Adrenal gland (tissue), 12 donors: ENCODE data around the gene DTX1. TPM values are rescaled to one million over a fixed set of nuclear protein-coding genes. Genes with fewer than 3 reads are reported as not detected.

ENCODE experiments used
- DNase-seq, 7 donors: peaks; one replicate each; pipeline ENCODE4 v3.0.0-alpha.2; 2019 to 2020
- H3K27ac ChIP-seq, 5 donors: fragments of 200-600 bp; sonication (generic) in 4 of 5; 1 replicate in 3 of 5; 2 replicates in 2 of 5; pipeline versions ENCODE4 v1.5.1 to v1.8.0; 2016 to 2020; ENCODE audit warnings: mild to moderate bottlenecking in 1 of 5
- H3K27me3 ChIP-seq: fragments of 200-600 bp; 2 replicates; pipeline ENCODE4 v1.8.0; 2021
- H3K36me3 ChIP-seq, 2 donors: fragments of 200-600 bp; replicated peaks in 1 of 2; 1 replicate in 1 of 2; 2 replicates in 1 of 2; pipeline versions ENCODE4 v1.5.1 to v1.8.0; 2018 to 2022
- H3K4me1 ChIP-seq, 2 donors: fragments of 200-600 bp; replicated peaks in 1 of 2; 1 replicate in 1 of 2; 2 replicates in 1 of 2; pipeline versions ENCODE4 v1.5.1 to v1.8.0; 2018 to 2021
- H3K4me3 ChIP-seq, 4 donors: fragments of 200-600 bp; sonication (generic) in 3 of 4; one replicate each; pipeline ENCODE4 v1.5.1; 2016 to 2018
- H3K9me3 ChIP-seq, 3 donors: fragments of 200-600 bp; sonication (generic) in 1 of 3; replicated peaks in 1 of 3; 1 replicate in 2 of 3; 2 replicates in 1 of 3; pipeline versions ENCODE4 v1.5.1 to v1.8.0; 2016 to 2021
- POLR2A ChIP-seq, 2 donors: fragments of 450-650 bp; IDR thresholded peaks; one replicate each; pipeline ENCODE4 v1.6.1; 2017; ENCODE audit warnings: antibody characterized with exemption in 2 of 2, mild to moderate bottlenecking in 2 of 2, moderate library complexity in 1 of 2
- WGBS, 4 donors: extraction: QIAGEN DNeasy Blood & Tissue Kit in 2 of 4; methylation state at CpG; one replicate each; pipeline versions ENCODE4 v1.1.5 to v1.1.7; 2013 to 2017; 5-methylcytosine and 5-hydroxymethylcytosine counted together
- intact Hi-C, 2 donors: fragments of 100-400 bp; cut with DNase I; formaldehyde crosslinking; loops; one replicate each; pipeline versions ENCODE4 v1.14.1 to v1.15.0; 2022 to 2023
- polyA plus RNA-seq, 3 donors: library from polyadenylated mRNA; stranded (reverse); fragments of 200-250 nt in 2 of 3; fragments of 350-450 nt in 1 of 3; fragmentation: Illumina TruSeq in 1 of 3; extraction: RNeasy Lipid Tissue Mini Kit (QIAGEN cat#74804) in 1 of 3; gene quantifications; one replicate each; pipeline ENCODE4 v1.2.3, GENCODE V29; 2013 to 2014
- total RNA-seq, 9 donors: library from RNA; depleted of rRNA in 4 of 9; stranded (reverse); fragments of >200 nt in 4 of 9; fragments of 120-200 nt in 1 of 9; fragmentation: NEBNext Ultra II Directional in 1 of 9; extraction: Animal tissue kit (Norgen Biotek cat#: 25700) in 1 of 9; gene quantifications; one replicate each; pipeline versions ENCODE4 v1.1.0 to v1.2.4, GENCODE V29; 2013 to 2023
- TF ChIP-seq, protein P1 (sequence below), 6 experiments: fragments of 450-650 bp in 4 of 6; fragments of 200-600 bp in 2 of 6; sonication (generic) in 1 of 6; IDR thresholded peaks; 1 replicate in 5 of 6; 2 replicates in 1 of 6; pipeline versions ENCODE4 v1.5.1 to v1.8.0; 2016 to 2021; ENCODE audit warnings: antibody characterized with exemption in 6 of 6, mild to moderate bottlenecking in 2 of 6, moderate library complexity in 1 of 6
- donor health status: healthy with polysubstance abuse.
- donor health status: Bipolar disorder and iron deficiency.
- donor health status: DM: yes; HTN: yes; CAD: no.
- donor health status: DM: no; HTN: no; CAD: no.
- donor health status: DM: no; HTN: no; CAD: no.
- donor health status: DM: yes; HTN: yes; CAD: no.

DTX1 gene
- total and polyA plus RNA-seq, 12 donors: 1.3 to 20.0 (median 6.9) TPM

DNA sequence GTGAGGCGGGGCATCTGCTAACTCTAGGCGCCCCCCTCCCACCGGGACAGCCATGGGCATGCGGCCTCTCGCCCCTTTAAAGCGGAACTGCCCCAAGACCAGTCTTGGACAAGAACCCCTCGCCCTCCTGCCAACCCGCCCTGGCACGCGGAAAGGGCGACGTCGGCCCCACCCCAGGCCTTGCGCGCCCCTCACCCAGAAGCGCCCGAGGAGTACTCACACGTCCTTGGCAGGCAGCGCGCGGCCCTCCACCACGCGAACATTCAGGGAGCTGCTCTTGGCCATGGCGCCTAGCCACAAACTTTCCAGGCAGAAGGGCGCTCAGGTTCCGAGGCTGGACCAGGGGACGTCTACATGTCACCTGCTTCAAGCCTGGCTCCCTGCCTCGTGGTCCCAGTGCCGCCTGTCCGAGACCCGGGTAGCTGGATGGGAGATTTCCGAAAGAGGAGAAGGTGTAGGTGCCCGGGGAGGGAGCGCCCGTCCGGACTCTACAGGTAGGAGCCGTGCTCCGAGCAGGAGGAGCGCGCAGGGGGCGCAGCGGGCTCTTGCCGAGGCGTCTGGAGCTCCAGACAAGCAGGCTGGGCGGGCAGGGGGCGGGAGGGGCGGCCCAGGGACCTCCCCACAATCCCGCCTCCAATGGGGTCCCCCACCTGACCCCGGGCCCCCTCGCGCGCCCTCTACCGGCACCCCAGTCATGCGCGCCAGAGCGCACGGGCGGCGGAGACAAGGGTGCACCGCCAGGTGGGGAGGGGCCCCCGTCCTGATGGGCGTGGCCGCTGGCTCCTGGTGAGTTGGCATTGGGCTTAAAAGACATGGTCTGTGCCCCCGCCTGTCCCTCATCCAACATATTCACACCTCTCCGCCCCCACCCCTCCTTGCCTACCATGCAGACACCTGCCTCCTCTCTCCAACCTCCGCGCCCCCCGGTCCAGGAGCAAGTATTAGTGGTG lies 78.9 kb downstream of the DTX1 start, which contains the start of gene RASAL1:
RASAL1 (minus strand) TSS at position 584 of the 950 bp plus-strand sequence; CDS start at position 285, 299 bp downstream.
- no peaks in the 10 kb centered on the region for H3K36me3 ChIP-seq
- intact Hi-C loops: no loop called here
- WGBS, 4 donors: 3 to 4% (median 3%) methylated on average over 14 to 68 of the region's 68 CpGs
- no peaks in the 10 kb centered on the region for H3K27me3 ChIP-seq
- DNase-seq: peak; percentile 72 to 89 (median 83)
- H3K4me1 ChIP-seq: peaks cover 0 to 22% of the 10 kb centered on the region in 2 donors
- peak within 1 kb of the TSS in 4 of 5 donors; percentile 8 to 88 (median 64) for H3K27ac ChIP-seq
- TF ChIP-seq, protein P1, sequence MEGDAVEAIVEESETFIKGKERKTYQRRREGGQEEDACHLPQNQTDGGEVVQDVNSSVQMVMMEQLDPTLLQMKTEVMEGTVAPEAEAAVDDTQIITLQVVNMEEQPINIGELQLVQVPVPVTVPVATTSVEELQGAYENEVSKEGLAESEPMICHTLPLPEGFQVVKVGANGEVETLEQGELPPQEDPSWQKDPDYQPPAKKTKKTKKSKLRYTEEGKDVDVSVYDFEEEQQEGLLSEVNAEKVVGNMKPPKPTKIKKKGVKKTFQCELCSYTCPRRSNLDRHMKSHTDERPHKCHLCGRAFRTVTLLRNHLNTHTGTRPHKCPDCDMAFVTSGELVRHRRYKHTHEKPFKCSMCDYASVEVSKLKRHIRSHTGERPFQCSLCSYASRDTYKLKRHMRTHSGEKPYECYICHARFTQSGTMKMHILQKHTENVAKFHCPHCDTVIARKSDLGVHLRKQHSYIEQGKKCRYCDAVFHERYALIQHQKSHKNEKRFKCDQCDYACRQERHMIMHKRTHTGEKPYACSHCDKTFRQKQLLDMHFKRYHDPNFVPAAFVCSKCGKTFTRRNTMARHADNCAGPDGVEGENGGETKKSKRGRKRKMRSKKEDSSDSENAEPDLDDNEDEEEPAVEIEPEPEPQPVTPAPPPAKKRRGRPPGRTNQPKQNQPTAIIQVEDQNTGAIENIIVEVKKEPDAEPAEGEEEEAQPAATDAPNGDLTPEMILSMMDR (IDR thresholded peaks at IDR 0.05): peak in 5 of 6 experiments; percentile 34 to 55 (median 45)
- no peak for TF ChIP-seq POLR2A (IDR thresholded peaks at IDR 0.05)
- H3K9me3 ChIP-seq: no peaks in the 10 kb centered on the region
- H3K4me3 ChIP-seq: peak within 1 kb of the TSS in 2 of 4 donors; percentile 22 to 59

DNA sequence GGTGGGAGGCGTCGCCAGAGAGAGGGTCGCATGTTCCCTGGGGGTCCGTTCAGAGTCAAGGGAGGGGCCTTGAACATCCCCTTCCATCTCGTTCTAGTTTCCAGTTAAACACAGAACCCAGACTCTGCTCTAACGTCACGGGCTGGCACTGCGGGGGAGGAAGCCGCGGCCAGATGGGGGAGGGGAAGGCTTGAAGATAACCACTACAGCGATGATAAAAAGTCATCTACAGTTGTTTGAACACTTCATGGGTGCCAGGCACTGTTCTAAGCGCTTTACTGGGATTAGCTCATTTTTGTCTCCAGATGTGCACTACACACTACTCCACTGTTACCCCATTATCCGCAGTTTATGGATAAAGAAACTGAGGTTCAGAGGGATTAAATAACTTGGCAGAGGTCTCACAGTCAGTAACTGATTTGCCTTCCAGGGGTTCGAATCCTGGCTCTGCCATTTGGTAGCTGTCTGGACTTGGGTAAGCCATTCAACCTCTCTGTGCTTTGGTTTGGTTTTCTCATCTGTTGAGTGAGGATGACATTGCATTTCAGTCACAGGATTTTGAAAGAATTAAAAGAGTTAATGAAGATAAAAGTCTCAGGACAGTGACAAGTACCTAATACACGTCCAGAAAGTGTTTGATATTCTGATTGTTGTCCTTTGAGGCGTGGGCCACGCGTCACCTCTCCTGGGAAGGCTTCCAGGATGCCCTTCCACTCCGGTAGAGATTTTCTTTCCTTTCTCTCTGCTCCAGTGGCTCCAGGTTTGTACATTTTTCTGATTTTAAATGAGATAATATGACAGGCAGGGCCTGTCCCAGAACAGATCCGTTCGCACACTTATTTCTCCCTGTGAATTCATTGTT lies 79.8 kb downstream of the DTX1 start:
- Histone ChIP-seq H3K4me1 (peaks cover 0 to 23% of the 10 kb centered on the region in 2 donors), H3K4me3 (peak overlapping the region in 2 of 4 donors; percentile 22 to 59), H3K36me3 (no peaks in the 10 kb centered on the region), H3K9me3 (no peaks in the 10 kb centered on the region), H3K27ac (peak overlapping the region in 3 of 5 donors; percentile 60 to 88 (median 68)), H3K27me3 (no peaks in the 10 kb centered on the region)
- DNase-seq: peak; percentile 71 to 86 (median 83)
- intact Hi-C loops: no loop called here
- TF ChIP-seq, protein P1 (IDR thresholded peaks at IDR 0.05): no peak
- no peak for TF ChIP-seq POLR2A (IDR thresholded peaks at IDR 0.05)
- WGBS, 4 donors: 29 to 44% (median 35%) methylated on average over 16 to 21 of the region's 21 CpGs

DNA sequence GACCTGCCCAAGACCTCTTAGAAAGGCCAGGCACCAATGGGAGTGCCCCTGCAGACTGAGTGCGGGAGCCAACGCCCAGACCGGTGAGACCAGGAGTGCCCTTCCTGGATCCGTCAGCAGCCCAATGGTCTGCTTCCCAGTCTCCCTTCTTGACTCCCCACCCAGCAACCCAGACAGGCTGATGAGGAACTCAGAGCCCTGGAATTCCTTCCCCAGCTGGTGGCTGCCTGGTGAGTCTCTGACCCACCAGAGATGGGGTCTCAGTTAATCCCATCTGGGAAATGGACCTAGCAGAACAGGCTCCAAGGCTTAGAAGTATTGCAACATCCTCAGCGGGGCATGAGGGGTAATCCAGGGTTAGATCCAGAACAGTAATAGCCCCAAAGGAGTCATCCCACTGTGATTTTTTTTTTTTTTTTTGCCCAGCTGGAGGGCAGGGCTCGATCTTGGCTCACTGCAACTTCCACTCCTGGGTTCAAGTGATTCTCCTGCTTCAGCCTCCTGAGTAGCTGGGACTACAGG lies 80.5 kb downstream of the DTX1 start:
- Histone ChIP-seq H3K4me3 (no peak overlapping the region), H3K9me3 (no peaks in the 10 kb centered on the region), H3K27me3 (no peaks in the 10 kb centered on the region), H3K36me3 (no peaks in the 10 kb centered on the region), H3K4me1 (peaks cover 7 to 29% of the 10 kb centered on the region in 2 donors), H3K27ac (peak overlapping the region in 2 of 5 donors; percentile 20 to 88)
- 80 to 95% (median 85%) methylated on average over 5 to 6 of the region's 6 CpGs for WGBS, 4 donors
- no peak for TF ChIP-seq POLR2A (IDR thresholded peaks at IDR 0.05)
- TF ChIP-seq, protein P1 (IDR thresholded peaks at IDR 0.05): no peak
- DNase-seq: no peak
- intact Hi-C loops: no loop called here
